HG02943 (cell line): Measurements from ENCODE around the gene USP9X.
"Not testable (repeated sequence)": the region's sequence is repeated elsewhere in the genome, so short reads cannot be mapped to it uniquely, and the experiment has no call there.

Experiments used
- ATAC-seq: cut with Tn5 transposase; IDR thresholded peaks from one replicate; pipeline ENCODE4 v1.9.1; 2021; ENCODE audit warnings: mild to moderate bottlenecking, low read depth, moderate library complexity; ENCODE audit not compliant: unreplicated experiment

Gene USP9X

DNA sequence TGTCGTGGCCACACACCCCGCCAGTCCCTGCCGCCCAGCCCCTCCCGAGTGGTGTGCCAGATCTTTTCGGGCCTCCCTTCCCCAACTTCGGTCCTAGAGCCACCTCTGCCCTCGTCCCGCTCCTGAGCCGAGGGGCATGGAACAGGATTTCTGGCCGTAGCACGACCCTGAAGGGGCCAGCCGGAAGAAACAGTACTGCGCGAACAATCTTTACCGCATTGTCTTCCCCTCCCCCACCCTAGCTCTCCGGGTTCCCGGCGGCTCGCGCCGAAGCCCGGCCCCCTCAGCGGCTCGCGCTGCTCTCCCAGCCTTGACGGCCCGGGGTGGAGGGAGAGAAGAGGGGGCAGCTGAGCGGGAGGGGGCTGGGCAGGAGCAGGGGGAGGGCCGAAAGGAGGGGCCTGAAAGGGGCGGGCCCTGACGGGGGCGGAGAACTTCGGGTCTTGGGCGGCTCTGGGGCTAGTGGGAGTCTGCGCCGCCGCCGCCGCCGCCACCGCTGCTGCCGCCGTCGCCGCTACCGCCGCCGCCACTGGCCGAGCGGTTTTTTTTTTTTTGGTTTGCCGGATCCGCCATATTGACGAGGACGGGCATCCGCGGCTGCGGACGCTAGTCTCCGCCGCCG is at the start of gene USP9X:
Gene USP9X, plus strand, starts transcription at position 553 of the 619 bp plus-strand sequence. CDS start 38,184 bp downstream, outside the sequence.
- peak; percentile 52 for ATAC-seq

GRCh38 chrX:41035582-41035981 is 49.7 kb upstream of the USP9X start:
- ATAC-seq, result no peak

DNA sequence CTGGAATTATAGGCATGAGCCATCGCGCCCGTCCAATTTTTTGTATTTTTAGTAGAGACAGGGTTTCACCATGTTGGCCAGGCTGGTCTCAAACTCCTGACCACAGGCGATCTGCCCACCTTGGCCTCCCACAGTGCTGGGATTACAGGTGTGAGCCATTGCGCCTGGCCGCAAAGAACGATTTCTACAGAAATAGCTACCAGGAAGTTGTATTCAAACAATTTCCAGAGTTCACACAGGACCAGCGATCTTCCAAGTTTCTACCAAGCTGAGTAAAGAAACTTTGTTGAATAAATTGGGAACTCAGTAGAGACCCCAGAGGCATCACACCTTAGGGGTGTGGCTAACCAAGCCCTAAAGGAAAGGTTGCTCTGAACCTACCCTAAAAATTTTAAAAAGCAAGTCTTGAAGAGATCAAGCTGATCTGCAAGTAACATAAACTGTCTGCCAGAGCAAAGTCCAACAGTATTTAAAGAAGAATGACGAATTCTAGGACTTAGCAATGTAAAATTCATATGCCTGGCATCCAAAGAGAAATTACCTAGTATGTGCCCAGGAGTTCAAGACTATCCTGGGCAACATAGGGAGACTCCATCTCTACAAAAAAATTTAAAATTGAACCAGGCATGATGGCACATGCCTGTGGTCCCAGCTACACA is 48.4 kb upstream of the USP9X start:
- ATAC-seq, result no peak

DNA sequence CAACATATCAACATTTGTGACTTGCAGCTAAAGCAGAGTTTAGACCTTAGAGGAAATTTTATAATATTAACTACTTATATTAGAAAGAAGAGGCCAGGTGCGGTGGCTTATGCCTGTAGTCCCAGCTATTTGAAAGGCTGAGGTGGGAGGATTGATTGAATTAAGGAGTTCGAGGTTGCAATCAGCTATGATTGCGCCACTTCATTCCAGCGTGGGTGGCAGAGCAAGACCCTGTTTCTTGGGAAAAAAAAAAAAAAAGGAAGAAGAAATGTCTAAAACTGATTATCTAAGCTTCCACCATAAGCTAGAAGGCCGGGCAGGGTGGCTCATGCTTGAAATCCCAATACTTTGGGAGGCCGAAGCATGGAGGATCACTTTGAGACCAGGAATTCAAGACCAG is 42.0 kb upstream of the USP9X start:
- no peak for ATAC-seq

DNA sequence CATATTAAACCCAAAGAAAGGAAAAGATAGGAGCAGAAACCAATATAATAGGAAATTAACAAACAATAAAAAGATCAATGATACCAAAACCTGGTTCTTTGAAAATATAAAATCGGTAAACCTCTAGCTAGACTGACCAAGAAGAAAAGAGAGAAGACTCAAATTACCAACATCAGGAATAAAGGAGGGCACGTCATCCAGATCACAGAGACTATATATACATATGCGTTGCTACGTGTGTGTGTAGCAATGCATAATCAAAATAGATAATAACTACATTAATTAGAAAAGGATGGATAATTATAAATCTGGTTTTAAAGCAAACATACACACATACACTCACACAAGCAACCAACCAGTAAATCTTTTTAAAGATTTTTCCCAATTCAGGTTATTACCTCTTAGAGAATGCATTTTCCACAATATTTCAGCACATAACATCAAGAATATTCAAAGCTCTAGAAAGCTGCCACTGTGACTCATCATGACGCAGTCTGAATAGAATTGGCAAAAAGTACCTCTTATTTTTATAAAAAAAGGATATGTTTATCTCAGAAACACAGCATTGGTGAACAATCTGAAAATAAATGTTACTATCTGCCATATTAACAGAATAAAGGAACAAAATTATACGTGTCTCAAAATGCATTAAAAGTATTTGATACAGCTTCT is 41.4 kb upstream of the USP9X start:
- ATAC-seq, result no peak

DNA sequence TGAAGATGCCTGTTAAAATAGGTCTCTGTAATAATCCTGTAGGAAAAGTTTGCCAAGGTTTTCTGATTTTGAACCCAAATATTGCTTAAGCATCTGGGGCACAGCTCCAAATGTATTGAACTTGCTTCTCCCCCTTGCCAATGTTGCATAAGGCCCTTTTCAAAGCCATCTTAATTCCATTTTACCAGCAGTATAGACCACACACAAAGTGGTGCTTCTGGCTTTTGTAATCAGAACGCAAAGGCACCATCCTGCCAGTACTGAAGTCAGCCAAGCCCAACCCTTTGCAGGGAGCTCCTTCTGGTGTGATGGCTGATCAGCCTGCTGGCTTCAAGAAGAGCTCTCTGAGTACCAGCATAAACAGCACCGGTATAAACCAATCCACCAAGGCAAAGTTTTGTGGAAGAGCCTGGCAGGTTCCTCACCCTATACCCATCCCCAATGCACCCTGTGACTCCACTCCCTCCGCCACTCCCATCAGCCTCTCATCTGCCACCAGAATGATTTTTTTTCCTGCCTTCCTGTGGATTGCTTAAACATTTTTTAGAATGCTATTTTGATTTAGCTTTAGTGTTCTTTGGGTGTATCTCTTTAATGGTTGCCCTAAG is 39.2 kb upstream of the USP9X start:
- ATAC-seq, result no peak

DNA sequence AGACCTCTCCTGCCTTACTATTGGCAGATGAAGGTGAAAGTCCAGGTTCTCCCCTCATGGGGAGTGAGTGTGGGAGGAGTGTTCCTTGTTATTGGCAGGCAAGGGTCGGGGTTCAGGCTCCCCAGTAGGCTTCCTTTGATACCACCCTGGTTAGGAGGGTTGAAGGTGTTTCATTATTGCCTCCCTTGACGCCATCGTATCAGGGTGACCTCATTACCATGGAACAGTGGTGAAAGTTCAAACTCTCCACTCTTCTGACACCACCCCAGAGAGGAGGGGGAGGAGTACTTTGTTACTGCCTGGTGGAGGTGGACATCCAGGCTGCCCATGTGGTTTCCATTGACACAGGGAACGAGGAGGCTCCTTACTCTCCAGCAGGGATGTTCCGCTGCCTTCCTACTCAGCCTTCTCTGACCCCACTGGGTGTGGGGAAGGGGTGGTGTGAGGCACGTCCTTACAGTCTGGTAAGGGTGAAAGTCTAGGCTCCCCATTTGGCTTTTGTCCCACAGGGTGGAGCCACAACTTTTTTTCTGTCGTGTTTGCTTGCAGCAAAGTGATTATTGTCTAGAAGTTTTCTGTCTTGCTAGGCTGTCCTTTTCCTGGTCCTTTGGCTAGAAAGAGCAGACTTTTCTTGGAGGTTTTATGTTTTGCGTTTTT is 37.2 kb upstream of the USP9X start:
- ATAC-seq, result no peak

DNA sequence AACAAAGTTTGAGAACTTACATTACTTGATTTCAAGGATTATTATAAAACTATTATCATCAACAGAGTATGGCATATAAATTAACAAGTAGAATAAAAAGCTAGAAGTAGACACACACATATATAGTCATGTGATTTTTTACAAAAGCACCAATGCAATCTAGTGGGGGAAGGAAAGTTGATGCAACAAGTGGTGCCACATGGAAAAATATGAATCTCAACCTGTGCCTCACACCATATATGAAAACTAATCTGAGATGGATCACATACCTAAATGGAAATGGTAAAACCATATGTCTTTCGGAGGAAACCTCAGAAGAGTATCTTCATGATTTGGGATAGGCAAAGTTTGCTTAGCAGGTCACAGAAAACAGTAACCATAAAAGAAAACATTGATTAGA is 34.9 kb upstream of the USP9X start:
- ATAC-seq, result no peak

DNA sequence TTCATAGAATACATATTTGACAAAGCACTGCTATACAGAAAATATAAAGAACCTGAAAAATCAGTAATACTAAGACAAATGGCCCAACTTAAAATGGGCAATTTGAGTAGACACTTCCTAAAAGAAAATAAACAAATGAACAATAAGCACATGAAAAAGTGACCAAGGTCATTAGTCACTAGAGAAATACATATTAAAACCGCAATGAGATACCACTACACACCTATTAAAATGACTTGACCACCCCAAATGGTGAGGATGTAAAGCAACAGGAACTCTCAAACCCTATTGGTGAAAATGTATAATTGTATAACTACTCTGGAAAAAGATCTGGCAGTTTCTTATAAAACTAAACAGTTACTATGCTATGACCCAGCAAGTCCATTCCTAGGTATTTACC is 34.0 kb upstream of the USP9X start:
- no peak for ATAC-seq

GRCh38 chrX:41055740-41056139 is 29.5 kb upstream of the USP9X start:
- no peak for ATAC-seq

- not testable (repeated sequence) for ATAC-seq
Observed at GRCh38 chrX:41063276-41063675, 22.0 kb upstream of the USP9X start.

DNA sequence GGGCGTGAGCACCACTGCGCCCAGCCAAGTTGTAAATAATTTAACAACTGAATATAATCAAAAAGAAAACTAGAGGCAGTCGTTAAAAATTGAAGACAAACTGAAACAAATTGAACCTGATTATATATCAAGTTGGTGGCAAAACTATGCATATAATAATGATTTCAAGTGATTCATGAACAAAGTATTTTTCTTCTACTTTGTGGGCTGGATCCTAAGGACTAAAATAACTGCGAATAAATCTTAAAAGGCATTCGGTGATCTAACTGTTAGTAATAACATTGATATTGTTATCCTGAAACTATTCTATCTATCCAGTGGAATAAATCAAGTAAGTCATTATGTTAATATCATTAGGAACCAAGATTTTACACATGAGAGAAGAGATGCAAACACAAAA is 21.2 kb upstream of the USP9X start:
- no peak for ATAC-seq

GRCh38 chrX:41066391-41066790 is 18.9 kb upstream of the USP9X start:
- no peak for ATAC-seq

DNA sequence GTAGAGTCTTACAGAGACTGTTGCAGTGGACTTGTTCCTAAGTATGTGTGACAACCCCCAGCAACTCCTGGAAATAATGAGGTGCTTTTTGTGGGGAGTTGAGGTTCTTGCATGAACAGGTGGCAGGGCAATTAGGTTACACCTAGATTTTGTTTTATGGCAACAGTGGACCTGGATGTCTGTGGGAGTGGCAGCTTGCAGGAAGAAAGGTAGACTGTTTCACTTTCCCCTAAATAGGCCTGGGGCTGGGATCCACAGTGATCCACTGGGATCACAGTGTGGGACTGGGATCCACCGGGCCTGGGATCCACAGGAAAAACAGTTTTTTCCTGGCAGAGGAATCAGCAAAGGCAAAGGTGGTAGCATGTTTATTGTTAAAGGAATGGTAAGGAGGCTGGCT is 18.3 kb upstream of the USP9X start:
- no peak for ATAC-seq

- no peak for ATAC-seq
Observed at GRCh38 chrX:41067721-41068120, 17.5 kb upstream of the USP9X start.

GRCh38 chrX:41076742-41077141 is 8.5 kb upstream of the USP9X start:
- ATAC-seq, result no peak

GRCh38 chrX:41081821-41082220 is 3.4 kb upstream of the USP9X start:
- no peak for ATAC-seq

DNA sequence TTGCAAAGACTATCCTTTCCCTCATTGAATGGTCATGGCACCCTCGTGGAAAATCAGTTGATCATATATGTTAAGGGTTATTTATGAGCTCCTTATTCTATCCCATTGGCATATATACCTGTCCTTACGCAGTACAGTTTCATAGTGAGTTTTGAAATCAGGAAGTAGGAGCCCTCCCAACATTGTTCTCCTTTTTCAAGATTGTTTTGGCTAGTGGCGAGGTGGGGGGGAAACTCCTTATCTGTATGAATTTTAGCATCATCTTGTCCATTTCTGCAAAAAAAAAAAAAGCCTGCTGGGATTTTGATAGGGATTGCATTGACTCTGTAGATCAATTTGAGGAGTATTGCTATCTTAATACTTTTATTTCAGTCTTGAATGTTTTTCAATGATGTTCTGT is 2.5 kb upstream of the USP9X start:
- ATAC-seq, result no peak

DNA sequence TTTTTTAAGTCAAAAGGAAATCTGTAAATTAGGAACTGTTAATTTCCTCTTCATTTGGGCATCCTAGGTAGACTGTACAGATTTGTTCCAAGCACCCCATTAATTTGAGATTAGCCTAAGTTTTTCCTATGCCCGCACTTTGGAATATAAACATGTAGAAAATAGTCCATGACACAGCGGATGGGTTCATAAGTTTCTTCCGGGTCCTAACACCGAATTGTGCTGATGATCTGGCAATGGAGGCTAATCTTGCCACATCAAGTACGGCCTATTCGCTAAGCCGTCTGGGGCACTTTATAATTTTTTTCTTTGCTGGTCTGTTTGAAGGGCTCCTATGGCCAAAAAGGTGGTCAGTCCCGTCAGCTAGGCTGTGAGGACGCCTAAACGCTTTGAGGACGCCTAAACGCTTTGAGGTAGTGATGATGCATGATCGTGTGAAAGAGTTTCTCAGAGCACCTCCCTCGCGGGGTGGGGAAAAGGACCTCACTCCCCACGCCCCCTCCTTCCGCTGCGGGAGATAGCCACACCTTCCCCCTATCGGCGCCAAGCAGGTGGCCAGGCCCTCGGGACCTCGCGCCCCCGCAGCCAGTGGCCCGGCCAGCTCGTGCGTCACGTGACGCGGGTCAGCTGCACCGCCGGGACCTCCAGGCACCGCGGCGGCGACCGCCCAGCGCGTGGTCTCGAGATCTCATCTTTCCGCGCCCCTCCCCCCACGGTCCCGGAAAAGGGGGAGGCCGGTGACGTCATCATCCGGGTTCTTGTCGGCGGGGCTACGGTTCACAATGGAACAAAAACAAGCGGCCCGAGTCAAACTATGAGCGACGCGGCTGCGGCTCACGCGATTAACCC is 977 bp upstream of the USP9X start:
- peak; percentile 57 for ATAC-seq

- peak; percentile 36 for ATAC-seq
Observed at GRCh38 chrX:41085512-41085877, 250 bp downstream of the USP9X start.
